ENCODE measurements around the gene RNASE9. TPM values are rescaled to one million over a fixed set of nuclear protein-coding genes. Genes with fewer than 3 reads are reported as not detected.

Gene RNASE9
- total and polyA plus RNA-seq, 2 of the 4 experiments (the other 2 are of a cell fraction) = not detected

DNA sequence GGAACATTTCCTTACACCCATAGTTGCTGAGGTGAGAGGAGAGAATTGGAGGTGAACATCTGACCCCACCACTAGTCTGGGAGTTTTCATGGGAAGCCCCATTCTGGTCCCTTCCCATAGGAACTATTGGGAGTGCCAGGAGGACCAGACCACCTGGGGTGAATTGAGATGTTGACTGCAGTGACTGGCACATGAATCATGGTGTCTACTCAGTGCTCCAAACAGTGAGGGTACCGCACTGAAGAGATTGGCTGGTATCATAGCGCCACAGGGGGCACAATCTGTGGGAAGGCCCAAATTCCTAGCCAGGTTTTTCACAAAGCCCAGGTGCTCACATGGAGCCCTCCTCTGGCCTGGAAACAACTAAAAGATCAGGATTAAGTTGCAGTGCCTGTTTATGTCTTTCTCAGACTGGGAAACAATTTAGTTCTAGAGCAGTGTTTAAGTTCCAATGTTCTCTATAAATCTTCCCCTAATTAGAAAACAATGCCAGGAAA lies 3.7 kb upstream of the RNASE9 start:
- H4K91ac ChIP-seq (ENCODE audit: insufficient read depth, low read depth, low read length) = no peak overlapping the region
- in situ Hi-C loops (cut with MboI; ENCODE audit: low sequenced_read_pairs) = no loop called here

More for the DNA sequence above, 3.7 kb upstream of the RNASE9 start:
- no peaks in the 10 kb centered on the region for H3K9me1 ChIP-seq (ENCODE audit: insufficient read depth, low read length)
- 0 out of 2 replicates have a peak, but pooled peaks cover 1% of the 10 kb centered on the region for H3K9me3 ChIP-seq (ENCODE audit: control insufficient read depth, insufficient read depth, low read length)
- intact Hi-C loops (cut with micrococcal nuclease) (no loop called here), dilution Hi-C loops (cut with HindIII; ENCODE audit: low sequenced_read_pairs, unreplicated experiment) (no loop called here)
- 79% methylated on average over 2 of the region's 2 CpGs; no CpG with 5 or more reads in 1 of the 2 experiments for WGBS, 2 experiments (ENCODE audit: extremely low coverage in 2 of 2, insufficient read length in 1 of 2)
- H2BK15ac ChIP-seq (ENCODE audit: low read depth, low read length) = no peak overlapping the region
- ChIA-PET POLR2A (ENCODE audit: unreplicated experiment) (no interaction called here), CTCF (no interaction called here)
- no peaks in the 10 kb centered on the region for H3K27me3 ChIP-seq (ENCODE audit: control insufficient read depth, insufficient read depth, low read length)
- no peak overlapping the region for H2BK5ac ChIP-seq (ENCODE audit: low read depth, low read length, poor library complexity, severe bottlenecking)
- H3K23ac ChIP-seq (ENCODE audit: low read depth, low read length) = no peak overlapping the region
- BruUV-seq (replicated peaks) = no TSS peak
- no peak overlapping the region for H3K27ac ChIP-seq (ENCODE audit: insufficient read depth, low read length)
- H2BK120ac ChIP-seq (ENCODE audit: low read depth, low read length) = no peak overlapping the region
- H2BK20ac ChIP-seq (ENCODE audit: low read depth, low read length) = no peak overlapping the region
- H3K18ac ChIP-seq (ENCODE audit: low read depth, low read length) = no peak overlapping the region
- H3K4me1 ChIP-seq (ENCODE audit: control insufficient read depth, insufficient read depth, low read length) = no peaks in the 10 kb centered on the region
- no peak overlapping the region for H4K8ac ChIP-seq (ENCODE audit: low read depth in 2 of 2, low read length in 2 of 2)
- H3K56ac ChIP-seq (ENCODE audit: extremely low read depth, insufficient read depth, low read length) = no peak overlapping the region
- no peak overlapping the region for H2AFZ ChIP-seq (replicated peaks; ENCODE audit: low read length, poor library complexity)
- no peaks in the 10 kb centered on the region for H3K79me1 ChIP-seq (ENCODE audit: low read depth in 1 of 2, low read length in 2 of 2)
- no peak overlapping the region for H3K4me3 ChIP-seq (ENCODE audit: insufficient read depth, low read depth, low read length)
- no peak overlapping the region for H4K5ac ChIP-seq (ENCODE audit: low read depth, low read length)
- no peak overlapping the region for H3K9ac ChIP-seq (ENCODE audit: low read depth, low read length)
- H4K20me1 ChIP-seq (ENCODE audit: insufficient read depth, low read length) = no peaks in the 10 kb centered on the region
- no peaks in the 10 kb centered on the region for H3K36me3 ChIP-seq (ENCODE audit: control insufficient read depth, insufficient read depth, low read length)
- no peak for DNase-seq
- no peak for ATAC-seq (ENCODE audit: low read depth)
- no peak overlapping the region for H3K4ac ChIP-seq (ENCODE audit: low read depth, low read length)
- no peak overlapping the region for H3K4me2 ChIP-seq (ENCODE audit: low read depth, low read length)
- no peak overlapping the region for H2AK5ac ChIP-seq (ENCODE audit: low read depth, low read length)
- H3K14ac ChIP-seq (replicated peaks; ENCODE audit: low read depth, low read length) = no peak overlapping the region
- no peak for TF ChIP-seq MAFK (IDR thresholded peaks at IDR 0.05; ENCODE audit: low read depth, low read length)
- no peak for TF ChIP-seq CEBPB (IDR thresholded peaks at IDR 0.05; ENCODE audit: low read depth, low read length)
- TF ChIP-seq, protein P1, sequence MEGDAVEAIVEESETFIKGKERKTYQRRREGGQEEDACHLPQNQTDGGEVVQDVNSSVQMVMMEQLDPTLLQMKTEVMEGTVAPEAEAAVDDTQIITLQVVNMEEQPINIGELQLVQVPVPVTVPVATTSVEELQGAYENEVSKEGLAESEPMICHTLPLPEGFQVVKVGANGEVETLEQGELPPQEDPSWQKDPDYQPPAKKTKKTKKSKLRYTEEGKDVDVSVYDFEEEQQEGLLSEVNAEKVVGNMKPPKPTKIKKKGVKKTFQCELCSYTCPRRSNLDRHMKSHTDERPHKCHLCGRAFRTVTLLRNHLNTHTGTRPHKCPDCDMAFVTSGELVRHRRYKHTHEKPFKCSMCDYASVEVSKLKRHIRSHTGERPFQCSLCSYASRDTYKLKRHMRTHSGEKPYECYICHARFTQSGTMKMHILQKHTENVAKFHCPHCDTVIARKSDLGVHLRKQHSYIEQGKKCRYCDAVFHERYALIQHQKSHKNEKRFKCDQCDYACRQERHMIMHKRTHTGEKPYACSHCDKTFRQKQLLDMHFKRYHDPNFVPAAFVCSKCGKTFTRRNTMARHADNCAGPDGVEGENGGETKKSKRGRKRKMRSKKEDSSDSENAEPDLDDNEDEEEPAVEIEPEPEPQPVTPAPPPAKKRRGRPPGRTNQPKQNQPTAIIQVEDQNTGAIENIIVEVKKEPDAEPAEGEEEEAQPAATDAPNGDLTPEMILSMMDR (conservative IDR thresholded peaks at IDR 0.05; ENCODE audit: low read depth, low read length) = no peak
- TF ChIP-seq RCOR1 (IDR thresholded peaks at IDR 0.05; ENCODE audit: insufficient replicate concordance, low read length) = no peak
- no peak for TF ChIP-seq BHLHE40 (IDR thresholded peaks at IDR 0.05; ENCODE audit: low read depth, low read length)
- TF ChIP-seq, protein P2, sequence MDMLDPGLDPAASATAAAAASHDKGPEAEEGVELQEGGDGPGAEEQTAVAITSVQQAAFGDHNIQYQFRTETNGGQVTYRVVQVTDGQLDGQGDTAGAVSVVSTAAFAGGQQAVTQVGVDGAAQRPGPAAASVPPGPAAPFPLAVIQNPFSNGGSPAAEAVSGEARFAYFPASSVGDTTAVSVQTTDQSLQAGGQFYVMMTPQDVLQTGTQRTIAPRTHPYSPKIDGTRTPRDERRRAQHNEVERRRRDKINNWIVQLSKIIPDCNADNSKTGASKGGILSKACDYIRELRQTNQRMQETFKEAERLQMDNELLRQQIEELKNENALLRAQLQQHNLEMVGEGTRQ (IDR thresholded peaks at IDR 0.05; ENCODE audit: low read depth, low read length) = no peak
- no peak overlapping the region for H2AK9ac ChIP-seq (replicated peaks; ENCODE audit: low read depth, low read length, poor library complexity)
